GM19372 (cell line): ENCODE measurements around the gene ZNF91.
"Not testable (repeated sequence)": the region's sequence is repeated elsewhere in the genome, so short reads cannot be mapped to it uniquely, and the experiment has no call there.

ENCODE experiments used
- ATAC-seq: cut with Tn5 transposase; IDR thresholded peaks from one replicate; pipeline ENCODE4 v1.9.1; 2021; ENCODE audit warnings: mild to moderate bottlenecking, low read depth, moderate library complexity; ENCODE audit not compliant: unreplicated experiment

Gene ZNF91

DNA sequence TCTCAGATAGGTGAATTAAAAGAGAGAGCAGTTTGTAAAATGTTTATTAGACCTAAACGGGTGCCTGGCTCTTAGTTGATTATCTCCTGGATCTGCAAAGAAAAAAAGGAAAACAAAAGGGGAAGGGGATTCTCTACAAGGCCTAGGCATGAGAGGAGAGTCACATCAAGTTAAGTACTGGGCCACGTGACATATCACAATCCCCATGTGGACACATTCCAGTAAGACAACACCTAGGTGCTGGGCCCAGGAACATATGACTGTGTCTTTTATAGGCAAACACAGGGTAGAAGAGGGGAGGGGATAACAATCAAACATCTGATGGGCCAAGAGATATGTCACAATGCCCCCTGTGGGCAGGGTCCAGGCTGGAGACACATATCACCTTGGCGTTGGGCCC, 4.2 kb upstream of the ZNF91 start:
- no peak for ATAC-seq

DNA sequence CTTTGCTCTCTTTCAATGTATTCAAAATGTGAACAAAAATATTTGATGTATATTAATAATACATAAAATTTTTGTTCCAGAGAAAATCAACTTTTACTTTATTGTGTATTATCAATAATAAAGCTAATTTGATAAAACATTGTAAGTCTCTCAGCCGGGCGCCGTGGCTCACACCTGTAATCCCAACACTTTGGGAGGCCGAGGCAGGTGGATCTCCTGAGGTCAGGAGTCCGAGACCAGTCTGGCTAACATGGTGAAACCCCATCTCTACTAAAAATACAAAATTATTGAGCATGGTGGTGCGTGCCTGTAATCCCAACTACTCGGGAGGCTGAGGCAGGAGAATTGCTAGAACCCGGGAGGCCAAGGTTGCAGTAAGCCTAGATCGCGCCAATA, 449 bp upstream of the ZNF91 start:
- ATAC-seq: not testable (repeated sequence)

GRCh38 chr19:23394511-23394910, 760 bp downstream of the ZNF91 start:
- no peak for ATAC-seq

DNA sequence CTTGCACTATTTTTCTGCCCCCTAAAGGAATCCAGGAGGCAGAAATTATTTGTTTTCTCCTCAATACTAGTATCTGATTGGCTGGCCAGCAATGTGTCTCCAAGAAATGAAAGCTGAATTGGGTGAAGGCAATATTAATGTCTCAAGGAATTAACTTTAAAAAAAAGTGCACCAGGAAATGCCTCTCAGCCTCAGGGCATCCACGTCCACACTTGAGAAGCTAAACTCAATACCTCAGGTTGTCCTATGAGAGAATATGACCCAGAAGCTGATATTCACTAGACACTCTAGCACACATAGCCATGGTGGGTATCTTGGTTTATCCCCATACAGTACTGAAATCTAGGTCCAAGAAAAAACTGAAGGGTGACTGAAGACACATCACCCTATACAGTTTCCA, 2.1 kb downstream of the ZNF91 start:
- ATAC-seq: no peak

GRCh38 chr19:23391236-23391635, 4.0 kb downstream of the ZNF91 start:
- ATAC-seq: no peak

DNA sequence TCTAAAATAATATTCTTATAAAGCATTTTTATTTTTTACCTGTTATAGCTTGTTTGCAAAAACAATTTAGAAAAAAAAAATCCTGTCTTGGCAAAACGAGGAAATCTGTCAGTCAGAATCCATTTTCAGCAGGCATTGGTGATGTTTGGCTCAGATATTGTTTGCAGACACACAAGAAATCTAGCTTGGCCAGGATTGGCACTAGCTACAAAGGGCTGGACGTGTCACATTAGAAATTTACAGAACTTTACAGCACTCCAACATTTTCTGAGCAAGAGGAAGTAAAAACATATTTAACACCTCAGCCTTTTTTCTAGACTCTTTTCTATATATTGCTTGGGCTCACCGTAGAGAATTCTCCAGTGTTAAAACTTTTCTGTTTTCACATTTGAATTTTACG, 9.9 kb downstream of the ZNF91 start:
- ATAC-seq: no peak

DNA sequence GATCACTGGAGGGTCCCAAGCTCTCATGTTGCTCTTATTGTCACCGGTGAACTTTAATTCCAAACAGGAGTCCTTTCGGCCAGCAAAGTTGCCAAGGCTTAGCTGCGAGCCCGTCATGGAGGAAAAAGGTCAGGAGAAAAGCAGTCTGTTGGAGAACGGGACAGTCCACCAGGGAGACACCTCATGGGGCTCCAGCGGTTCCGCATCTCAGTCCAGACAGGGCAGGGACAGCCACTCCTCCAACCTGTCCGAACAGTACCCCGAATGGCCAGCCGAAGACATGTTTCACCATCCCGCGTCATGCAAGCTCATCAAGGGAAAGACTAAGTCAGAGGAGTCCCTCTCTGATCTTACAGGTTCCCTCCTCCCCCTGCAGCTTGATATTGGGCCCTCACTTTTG, 10.4 kb downstream of the ZNF91 start:
- no peak for ATAC-seq

DNA sequence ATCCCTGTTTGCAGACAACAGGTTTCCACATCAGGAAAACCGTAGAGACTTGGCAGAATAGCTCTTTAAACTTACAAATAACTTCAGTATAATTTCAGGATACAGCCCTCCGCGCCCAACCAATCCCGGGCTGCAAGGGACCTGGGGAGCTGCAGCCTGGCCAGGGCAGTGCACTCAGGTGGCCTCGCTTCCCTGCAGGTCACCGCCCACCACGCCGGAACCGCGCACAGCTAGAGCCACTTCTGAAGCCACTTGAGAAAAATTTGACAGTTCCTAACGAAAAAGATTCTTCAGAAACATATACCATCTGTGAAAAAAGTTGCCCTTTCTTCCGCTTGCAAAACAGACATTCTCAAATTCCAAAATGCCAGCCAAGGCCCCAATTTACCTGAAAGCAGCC, 11.1 kb downstream of the ZNF91 start:
- no peak for ATAC-seq

- ATAC-seq: no peak
Measured at GRCh38 chr19:23382955-23383354, 12.3 kb downstream of the ZNF91 start.

- ATAC-seq: no peak
Measured at GRCh38 chr19:23381114-23381513, 14.2 kb downstream of the ZNF91 start.

- not testable (repeated sequence) for ATAC-seq
Measured at GRCh38 chr19:23379671-23380070, 15.6 kb downstream of the ZNF91 start.

- ATAC-seq: no peak
Measured at GRCh38 chr19:23378948-23379347, 16.3 kb downstream of the ZNF91 start.

DNA sequence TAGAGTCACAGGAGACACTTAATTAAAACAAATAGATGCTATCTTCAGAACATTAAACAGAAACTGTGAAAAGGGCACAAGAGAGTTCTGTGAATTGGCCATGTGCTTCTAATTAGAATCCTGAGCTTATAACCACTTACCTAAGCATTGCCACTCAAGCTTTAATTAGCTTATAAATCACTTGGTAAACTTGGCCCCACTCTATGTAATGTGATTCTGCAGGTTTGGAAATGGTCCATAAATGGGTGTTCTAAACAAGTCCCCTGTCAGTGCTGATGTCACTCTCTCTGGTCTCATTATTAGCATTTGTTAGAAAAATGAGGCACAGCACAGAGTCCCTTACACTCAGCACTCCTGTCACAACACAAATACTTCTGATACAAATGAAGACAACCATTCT, 18.0 kb downstream of the ZNF91 start:
- no peak for ATAC-seq

- no peak for ATAC-seq
Measured at GRCh38 chr19:23366437-23366836, 28.8 kb downstream of the ZNF91 start.

DNA sequence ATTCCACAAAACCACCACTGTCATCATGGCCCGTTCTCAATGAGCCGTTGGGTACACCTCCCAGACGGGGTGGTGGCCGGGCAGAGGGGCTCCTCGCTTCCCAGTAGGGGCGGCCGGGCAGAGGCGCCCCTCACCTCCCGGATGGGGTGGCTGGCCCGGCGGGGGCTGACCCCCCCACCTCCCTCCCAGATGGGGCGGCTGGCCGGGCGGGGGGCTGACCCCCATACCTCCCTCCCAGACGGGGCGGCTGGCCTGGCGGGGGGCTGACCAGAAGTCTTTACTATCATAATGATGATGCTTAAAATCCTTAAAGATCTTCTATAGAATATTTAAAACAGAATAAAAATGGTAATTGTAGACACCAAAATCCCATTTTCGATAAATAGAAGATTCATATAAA, 29.2 kb downstream of the ZNF91 start:
- ATAC-seq: not testable (repeated sequence)

- no peak for ATAC-seq
Measured at GRCh38 chr19:23365222-23365621, 30.0 kb downstream of the ZNF91 start.

GRCh38 chr19:23361843-23362242, 33.4 kb downstream of the ZNF91 start:
- ATAC-seq: not testable (repeated sequence)

DNA sequence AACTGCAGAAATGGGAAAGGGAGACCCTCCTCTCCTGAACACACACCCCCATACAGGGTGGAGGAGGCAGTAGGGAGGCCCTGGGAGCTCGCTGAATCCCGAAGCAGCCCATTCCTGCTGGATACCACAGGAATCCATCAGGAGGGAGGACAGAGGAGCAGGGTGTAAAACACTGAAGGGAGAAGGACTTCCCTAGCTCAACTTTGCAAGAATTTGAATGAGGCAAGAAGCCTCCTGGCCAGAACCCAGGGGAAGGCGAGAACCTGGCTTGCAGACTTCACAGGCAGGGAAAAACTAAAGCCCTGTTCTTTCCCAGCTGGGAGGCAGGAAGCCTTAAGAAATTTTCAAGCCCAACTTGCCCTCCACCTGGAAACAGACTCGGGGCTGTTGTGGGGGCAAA, 43.5 kb downstream of the ZNF91 start:
- no peak for ATAC-seq

- no peak for ATAC-seq
Measured at GRCh38 chr19:23346696-23347095, 48.6 kb downstream of the ZNF91 start.

- ATAC-seq: no peak
Measured at GRCh38 chr19:23345838-23346237, 49.4 kb downstream of the ZNF91 start.

DNA sequence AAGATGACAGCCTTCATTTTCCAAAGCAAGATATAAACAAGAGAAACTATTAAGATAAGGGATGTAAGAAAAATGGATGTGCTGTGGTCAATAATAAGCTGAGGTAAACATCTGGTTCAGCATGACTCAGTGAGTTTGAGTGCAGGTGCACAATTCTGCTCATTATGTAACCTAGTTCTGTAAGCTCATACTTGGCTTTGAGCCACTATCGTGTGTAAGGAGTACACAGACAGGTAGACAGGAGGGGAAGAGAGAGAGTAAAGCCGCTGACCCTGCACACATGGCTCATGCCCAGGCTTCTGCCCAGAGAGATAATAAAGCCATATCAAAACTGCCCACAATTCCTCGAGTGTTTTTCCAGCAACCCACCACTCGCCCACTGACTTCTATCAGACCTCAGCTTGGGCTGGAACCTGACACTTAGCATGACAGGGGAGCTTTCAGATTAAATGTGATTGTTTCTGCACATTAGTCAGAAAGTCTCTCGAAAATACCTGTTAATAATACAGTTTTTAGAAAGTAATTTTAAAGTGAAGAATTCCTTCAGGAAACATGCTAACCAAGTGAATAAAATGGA, 51.7 kb downstream of the ZNF91 start:
- ATAC-seq: no peak

GRCh38 chr19:23328211-23328610, 67.1 kb downstream of the ZNF91 start:
- ATAC-seq: no peak

DNA sequence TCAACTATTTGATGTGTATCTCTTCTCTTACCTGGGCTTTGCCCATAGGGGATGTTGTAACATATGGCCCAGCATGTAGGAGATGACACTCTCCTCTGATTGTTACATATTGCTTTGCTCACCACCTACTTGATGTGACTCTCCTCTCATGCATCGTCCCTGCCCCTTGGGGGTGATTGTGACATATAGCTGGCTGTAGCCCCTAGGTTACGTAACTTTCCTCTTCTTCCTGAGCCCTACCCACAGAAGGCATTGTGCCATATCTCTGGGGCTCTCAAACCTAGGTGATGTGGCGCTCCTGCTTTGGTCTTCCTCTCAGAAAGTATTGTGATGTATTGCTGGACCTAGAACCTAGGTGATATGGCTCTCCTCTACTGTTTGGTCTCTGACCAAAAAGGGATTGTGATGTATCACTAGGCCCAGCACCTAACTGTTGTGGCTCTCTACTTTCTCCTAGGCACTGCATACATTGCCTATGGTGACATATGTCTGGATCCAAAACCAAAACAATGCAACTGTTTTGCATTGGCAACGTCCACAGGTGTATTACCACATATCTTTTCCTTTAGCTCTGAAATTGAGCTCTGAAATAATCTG, 73.2 kb downstream of the ZNF91 start:
- no peak for ATAC-seq
